ENCODE measurements around the gene RNF213.
"Not testable (repeated sequence)": the region's sequence is repeated elsewhere in the genome, so short reads cannot be mapped to it uniquely, and the experiment has no call there.

The RNF213 gene

DNA sequence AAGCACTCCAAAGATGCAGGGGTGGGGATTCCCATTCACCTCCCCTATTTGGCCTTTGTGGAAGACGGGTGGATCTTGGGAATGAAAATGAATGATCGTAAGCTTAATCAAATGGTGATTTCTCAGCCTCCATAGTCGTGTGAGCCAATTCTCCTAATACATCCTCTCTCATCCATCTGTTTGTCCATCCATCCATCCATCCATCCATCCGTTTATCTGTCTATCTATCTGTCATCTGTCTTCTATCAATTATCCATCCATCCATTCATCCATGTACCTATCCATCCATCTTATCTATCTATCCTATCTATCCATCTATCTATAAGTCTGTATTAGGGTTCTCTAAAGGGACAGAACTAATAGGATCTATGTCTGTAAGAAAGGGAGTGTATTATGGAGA lies 7.8 kb downstream of the RNF213 start:
- DNase-seq (ENCODE audit: low read depth, low spot score), result no peak

DNA sequence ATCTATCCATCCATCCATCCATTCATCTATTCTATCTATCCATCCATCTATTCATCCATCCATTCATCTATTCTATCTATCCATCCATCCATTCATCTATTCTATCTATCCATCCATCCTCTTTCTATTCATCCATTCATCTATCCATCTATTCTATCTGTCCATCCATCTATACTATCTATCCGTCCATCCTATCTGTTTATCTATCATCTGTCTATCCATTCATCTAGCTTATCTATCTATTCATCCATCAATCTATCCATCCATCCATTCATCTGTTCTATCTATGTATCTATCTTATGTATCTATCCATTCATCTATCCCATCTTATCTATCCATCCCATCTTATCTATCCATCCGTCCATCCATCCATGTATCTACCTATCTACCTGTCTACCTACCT lies 8.8 kb downstream of the RNF213 start:
- no peak for DNase-seq (ENCODE audit: low read depth, low spot score)

DNA sequence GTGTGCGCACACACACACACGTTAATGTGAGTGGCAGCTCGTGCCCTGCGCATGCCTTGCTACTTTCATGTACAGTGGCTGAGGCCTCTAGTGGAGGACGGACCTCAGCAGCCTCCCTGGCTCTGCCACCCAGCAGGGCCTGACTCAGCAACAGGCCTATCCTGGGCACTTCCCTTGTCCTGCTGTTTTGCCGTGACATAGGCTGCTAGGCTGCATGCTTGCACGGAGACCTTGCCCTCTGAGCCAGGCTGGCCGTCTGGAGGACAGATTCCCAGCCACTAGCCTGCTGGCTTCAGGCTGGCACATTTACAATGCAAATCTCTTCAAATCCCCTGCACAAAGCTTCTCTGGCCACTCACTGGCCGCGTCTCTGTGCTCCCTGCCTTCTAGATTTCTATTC lies 9.5 kb downstream of the RNF213 start:
- DNase-seq (ENCODE audit: low read depth, low spot score), result no peak

DNA sequence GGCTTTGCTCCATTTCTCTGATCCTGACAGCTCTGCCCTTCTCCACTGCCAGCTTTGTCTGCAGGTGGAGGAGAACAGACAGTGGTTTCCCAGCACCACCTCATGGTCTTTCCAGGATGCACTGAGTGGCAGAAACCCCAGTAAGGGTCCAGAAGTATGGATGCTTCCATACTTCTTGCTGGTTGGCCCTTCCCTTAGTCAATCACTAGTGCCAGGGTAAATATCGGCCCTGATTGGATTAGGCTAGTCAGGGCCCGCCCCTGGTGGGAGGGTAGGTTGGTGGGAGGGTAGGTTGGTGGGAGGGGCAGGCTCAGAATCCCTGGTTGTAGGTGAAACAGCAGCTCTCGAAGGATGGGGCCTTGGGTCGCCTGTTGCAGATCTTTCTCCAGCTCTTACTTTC lies 10.2 kb downstream of the RNF213 start:
- DNase-seq (ENCODE audit: low read depth, low spot score), result no peak

- no peak for DNase-seq (ENCODE audit: low read depth, low spot score)
Measured at GRCh38 chr17:80272366-80272765, 11.7 kb downstream of the RNF213 start.

- DNase-seq (ENCODE audit: low read depth, low spot score), result no peak
Measured at GRCh38 chr17:80274331-80274730, 13.7 kb downstream of the RNF213 start.

DNA sequence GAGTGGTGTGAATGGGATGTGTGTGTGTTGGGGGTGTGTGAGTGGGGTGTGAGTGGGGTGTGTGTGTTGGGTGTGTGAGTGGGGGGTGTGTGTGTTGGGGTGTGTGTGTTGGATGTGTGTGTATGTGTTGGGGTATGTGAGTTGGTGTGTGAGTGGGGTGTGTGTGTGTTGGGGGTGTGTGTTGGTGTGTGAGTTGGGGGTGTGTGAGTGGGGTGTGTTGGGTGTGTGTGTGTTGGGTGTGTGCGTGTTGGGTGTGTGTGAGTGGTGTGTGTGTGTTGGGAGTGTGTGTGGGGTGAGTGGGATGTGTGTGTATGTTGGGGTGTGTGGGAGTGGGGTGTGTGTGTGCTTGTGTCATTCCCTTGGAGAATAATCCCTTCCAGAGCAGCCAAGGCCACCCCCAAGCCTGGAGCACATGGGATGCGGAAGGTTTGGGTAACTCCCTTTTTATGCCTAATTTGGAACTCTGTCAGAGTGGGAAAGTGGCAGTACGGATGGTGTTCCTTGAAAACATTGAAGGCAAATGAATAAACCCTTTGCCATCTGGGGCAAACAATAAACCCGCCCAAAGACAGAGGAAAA lies 14.3 kb downstream of the RNF213 start:
- no peak for DNase-seq (ENCODE audit: low read depth, low spot score)

GRCh38 chr17:80275857-80276256 lies 15.2 kb downstream of the RNF213 start:
- not testable (repeated sequence) for DNase-seq (ENCODE audit: low read depth, low spot score)

DNA sequence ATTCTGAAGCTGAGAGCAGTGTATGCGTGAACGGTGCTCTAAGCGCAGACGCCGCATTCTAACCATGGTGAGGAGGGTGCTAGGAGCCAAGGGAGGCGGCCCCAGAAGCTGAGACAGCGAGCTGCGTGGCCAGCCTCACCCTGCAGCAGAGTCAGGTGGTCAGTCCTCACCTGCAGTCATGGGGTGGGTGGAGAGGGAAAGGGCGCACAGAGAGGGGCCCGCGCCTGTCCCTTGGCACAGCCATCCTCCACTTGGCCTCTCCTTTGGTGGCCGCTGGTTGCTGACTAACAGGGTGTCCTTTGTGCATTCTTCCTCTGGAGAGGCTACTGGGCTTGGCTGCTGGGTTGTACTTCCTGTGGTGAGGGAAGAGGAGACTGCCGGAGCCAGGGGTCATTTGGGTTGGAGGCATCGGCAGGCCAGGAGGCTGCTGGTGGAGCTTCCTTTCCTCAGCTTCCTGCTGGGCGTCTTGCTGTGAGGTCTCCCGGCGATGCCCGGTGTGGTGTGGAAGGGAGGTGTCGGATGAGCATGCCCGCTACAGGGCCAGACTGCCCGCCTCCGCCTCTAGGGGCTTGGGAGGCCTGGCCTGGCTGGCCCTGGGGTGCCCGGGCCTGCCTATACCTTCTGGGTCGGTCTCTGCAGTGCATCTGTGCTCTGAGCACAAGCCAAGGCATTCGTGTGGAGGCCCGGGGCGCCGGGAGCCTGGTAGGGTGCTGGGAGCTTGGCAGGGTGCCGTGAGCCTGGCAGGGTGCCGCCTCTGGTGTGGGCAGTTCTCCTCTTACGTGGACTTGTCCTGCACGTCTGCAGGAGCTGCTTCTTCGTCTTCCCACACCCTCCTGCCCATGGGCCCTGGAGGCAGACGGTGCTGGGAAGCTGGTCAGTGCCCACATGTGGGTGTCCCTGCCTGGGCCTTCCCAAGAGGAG lies 17.4 kb downstream of the RNF213 start:
- no peak for DNase-seq (ENCODE audit: low read depth, low spot score)

- DNase-seq (ENCODE audit: low read depth, low spot score), result no peak
Measured at GRCh38 chr17:80279895-80280294, 19.2 kb downstream of the RNF213 start.

GRCh38 chr17:80281516-80281915 lies 20.9 kb downstream of the RNF213 start:
- no peak for DNase-seq (ENCODE audit: low read depth, low spot score)

- DNase-seq (ENCODE audit: low read depth, low spot score), result no peak
Measured at GRCh38 chr17:80283116-80283852, 22.6 kb downstream of the RNF213 start.

GRCh38 chr17:80284631-80285030 lies 24.0 kb downstream of the RNF213 start:
- DNase-seq (ENCODE audit: low read depth, low spot score), result no peak

DNA sequence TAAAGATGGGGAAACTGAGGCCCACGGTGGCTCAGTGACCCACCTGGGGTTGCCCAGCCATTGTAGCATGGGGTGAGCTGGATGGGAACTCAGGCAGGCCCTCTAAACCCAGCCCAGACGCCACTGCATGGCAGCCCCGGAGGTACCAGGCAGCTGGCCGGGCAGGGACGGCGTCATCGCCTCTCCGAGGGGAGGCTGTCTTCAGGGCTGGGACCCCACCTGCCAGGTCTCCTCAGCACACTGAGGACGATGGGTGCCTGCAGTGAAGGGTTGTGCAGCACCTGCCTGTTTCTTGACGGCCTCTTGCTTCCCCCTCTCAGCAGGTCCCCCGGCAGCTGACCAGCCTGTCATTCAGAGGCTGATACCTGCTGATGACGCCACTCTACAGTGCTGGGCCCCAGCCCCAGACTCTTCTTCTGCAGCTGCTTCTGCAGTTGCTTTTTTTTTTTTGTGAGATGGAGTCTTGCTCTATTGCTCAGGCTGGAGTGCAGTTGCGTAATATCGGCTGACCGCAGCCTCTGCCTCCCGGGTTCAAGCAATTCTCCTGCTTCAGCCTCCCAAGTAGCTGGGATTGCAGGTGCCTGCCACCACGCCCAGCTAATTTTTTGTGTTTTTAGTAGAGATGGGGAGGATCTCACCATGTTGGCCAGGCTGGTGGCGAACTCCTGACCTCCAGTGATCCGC lies 24.7 kb downstream of the RNF213 start:
- DNase-seq (ENCODE audit: low read depth, low spot score), result no peak

- DNase-seq (ENCODE audit: low read depth, low spot score), result no peak
Measured at GRCh38 chr17:80286638-80286960, 25.9 kb downstream of the RNF213 start.

DNA sequence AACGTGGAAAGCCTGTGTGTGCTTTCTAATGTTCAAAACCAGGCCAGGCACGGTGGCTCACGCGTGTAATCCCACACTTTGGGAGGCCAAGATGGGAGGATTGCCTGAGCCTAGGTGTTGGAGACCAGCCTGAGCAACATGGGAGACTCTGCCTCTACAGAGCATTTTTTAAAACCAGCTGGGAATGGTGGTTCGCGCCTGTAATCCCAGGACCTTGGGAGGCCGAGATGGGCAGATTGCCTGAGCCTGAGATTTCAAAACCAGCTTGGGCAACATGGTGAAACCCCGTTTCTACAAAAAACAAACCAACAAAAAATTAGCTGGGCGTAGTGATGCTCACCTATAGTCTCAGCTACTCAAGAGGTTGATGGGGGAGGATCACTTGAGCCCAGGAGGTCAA lies 26.4 kb downstream of the RNF213 start:
- no peak for DNase-seq (ENCODE audit: low read depth, low spot score)

DNA sequence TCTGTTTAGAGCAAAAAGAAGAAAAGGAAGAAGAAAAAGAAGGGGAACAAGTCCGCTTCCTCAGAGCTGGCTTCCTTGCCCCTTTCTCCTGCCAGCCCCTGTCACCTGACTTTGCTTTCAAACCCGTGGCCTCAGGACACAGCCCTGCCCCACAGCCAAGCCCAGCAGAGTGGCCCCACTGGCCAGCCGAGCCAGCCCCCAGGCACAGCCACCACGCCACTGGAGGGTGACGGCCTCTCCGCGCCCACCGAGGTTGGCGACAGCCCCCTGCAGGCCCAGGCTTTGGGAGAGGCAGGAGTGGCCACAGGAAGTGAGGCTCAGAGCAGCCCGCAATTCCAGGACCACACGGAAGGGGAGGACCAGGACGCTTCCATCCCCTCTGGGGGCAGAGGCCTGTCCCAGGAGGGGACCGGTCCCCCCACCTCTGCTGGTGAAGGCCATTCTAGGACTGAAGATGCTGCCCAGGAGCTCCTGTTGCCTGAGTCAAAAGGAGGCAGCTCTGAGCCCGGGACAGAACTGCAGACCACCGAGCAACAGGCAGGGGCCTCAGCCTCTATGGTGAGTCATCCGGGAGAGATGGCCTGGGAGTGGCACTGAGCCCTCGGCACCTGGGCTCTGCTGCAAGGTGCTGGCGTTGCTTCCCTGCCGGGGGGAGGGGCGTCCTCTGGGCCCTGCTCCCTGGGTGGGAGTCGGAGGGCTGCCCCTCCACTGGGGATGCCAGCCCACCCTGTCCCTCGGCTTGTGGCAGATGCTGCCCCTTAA lies 27.3 kb downstream of the RNF213 start:
- DNase-seq (ENCODE audit: low read depth, low spot score), result no peak

DNA sequence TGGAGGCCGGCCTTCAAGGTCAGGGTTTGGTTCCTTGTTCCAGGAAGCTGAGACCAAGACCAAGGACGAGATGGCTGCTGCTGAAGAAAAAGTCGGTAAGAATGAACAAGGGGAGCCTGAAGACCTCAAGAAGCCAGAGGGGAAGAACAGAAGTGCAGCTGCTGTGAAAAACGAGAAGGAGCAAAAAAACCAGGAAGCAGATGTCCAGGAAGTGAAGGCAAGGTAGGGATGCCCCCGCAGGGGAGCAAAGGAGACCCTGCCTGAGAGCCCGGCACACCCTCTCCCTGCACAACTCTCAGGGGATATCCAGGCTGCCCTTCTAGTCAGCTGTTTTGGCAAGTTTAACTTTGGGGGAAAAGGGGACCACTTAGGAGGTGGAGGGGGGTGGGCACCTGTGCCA lies 29.0 kb downstream of the RNF213 start:
- no peak for DNase-seq (ENCODE audit: low read depth, low spot score)

DNA sequence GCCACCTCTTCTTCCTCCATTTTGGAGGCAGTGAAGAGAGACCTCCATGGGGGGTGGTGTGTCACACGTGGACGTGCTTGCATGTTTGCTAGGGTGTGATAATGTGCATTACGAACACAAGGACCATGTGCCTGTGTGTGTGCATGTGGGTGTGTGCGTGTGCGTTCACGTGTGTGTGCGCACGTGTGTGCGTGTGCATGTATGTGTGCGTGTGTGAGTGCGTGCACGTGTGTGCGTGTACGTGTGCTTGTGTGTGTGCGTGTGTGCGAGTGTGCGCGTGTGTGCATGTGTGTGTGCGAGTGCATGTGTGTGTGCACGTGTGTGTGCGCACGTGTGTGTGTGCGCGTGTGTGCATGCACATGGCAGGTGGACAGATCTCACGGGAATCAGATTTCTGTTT lies 29.5 kb downstream of the RNF213 start:
- no peak for DNase-seq (ENCODE audit: low read depth, low spot score)

DNA sequence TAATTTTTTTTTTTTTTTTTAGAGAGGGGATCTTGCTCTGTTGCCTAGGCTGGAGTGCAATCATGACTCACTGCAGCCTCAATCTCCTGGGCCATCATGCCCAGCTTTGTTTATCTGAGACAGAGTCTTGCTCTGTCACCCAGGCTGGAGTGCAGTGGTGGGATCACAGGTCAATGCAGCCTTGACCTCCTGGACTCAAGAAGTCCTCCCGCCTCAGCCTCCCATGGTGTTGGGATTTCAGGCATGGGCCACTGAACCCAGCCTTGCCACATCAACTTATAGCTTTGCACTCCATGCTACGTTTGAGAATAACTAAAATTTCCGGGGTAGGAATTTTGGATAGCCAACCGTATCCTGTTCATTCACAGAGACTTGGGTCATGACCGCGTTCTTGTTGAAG lies 30.6 kb downstream of the RNF213 start:
- DNase-seq (ENCODE audit: low read depth, low spot score), result no peak

DNA sequence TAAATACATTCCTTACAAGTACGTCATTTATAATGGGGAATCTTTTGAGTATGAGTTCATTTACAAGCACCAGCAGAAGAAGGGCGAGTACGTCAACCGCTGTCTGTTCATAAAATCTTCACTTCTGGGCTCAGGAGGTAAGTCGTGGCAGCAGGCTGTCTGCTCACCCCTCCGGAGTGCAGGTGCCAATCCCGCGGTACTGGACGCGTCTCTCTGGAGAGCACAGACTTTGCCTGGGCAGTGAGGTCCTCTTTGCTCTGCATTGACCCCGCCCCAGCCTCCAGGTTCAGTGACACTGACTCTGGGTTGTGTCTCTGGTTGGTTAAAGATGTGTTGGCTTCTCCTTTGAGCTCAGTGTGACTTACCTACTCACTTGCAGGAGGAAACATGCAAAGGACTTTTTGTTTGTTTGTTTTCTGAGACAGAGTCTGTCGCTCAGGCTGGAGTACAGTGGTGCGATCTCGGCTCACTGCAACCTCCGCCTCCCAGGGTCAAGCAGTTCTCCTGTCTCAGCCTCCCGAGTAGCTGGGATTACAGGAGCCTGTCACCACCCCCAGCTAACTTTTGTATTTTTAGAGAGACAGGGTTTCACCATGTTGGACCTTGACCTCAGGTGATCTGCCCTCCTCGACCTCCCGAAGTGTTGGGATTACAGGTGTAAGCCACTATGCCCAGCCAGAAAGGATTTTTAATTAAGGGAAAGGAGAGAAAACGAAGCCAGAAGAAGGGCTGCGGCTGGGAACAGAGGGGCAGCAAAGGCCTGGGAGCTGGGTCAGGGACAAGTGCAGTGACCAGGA lies 31.2 kb downstream of the RNF213 start:
- DNase-seq (ENCODE audit: low read depth, low spot score), result no peak
